Heart right ventricle (tissue), 16 donors: ENCODE data around the gene TH. TPM values are rescaled to one million over a fixed set of nuclear protein-coding genes. Genes with fewer than 3 reads are reported as not detected.

ENCODE experiments used
- ATAC-seq, 8 donors: fragments of 200-7000 bp; cut with Tn5 transposase; one replicate each; pipeline ENCODE4 v1.9.1; 2020; ENCODE audit warnings: mild to moderate bottlenecking in 8 of 8, moderate library complexity in 8 of 8, moderate number of reproducible peaks in 1 of 8
- DNase-seq, 2 donors: peaks; one replicate each; pipeline ENCODE4 v3.0.0-alpha.2; 2020
- H3K27ac ChIP-seq, 10 donors: fragments of 200-600 bp; sonication (generic) in 2 of 10; one replicate each; pipeline versions ENCODE4 v1.5.0 to v1.8.0; 2020 to 2022; ENCODE audit warnings: mild to moderate bottlenecking in 3 of 10
- H3K27me3 ChIP-seq, 7 donors: fragments of 200-600 bp; one replicate each; pipeline ENCODE4 v1.8.0; 2021 to 2022; ENCODE audit warnings: mild to moderate bottlenecking in 2 of 7
- H3K36me3 ChIP-seq, 9 donors: fragments of 200-600 bp; sonication (generic) in 1 of 9; one replicate each; pipeline versions ENCODE4 v1.5.0 to v1.8.0; 2020 to 2022; ENCODE audit warnings: mild to moderate bottlenecking in 2 of 9
- H3K4me1 ChIP-seq, 9 donors: fragments of 200-600 bp; sonication (generic) in 1 of 9; one replicate each; pipeline versions ENCODE4 v1.5.0 to v1.8.0; 2020 to 2022; ENCODE audit warnings: mild to moderate bottlenecking in 4 of 9
- H3K4me3 ChIP-seq, 10 donors: fragments of 200-600 bp; sonication (generic) in 2 of 10; one replicate each; pipeline versions ENCODE4 v1.5.0 to v1.8.0; 2020 to 2022; ENCODE audit warnings: mild to moderate bottlenecking in 7 of 10, moderate library complexity in 2 of 10
- H3K9me3 ChIP-seq, 11 donors: fragments of 200-600 bp in 10 of 11; sonication (generic) in 2 of 11; one replicate each; pipeline versions ENCODE4 v1.5.0 to v1.8.0; 2013 to 2022; ENCODE audit warnings: mild to moderate bottlenecking in 2 of 11, control low read depth in 1 of 11, moderate library complexity in 1 of 11
- CTCF ChIP-seq, 9 donors: fragments of 200-600 bp; sonication (generic) in 2 of 9; IDR thresholded peaks; one replicate each; pipeline versions ENCODE4 v1.5.0 to v1.8.0; 2021 to 2022; ENCODE audit warnings: antibody characterized with exemption in 9 of 9, mild to moderate bottlenecking in 5 of 9, moderate library complexity in 1 of 9
- WGBS, 2 donors: extraction: QIAGEN DNeasy Blood & Tissue Kit; methylation state at CpG; one replicate each; pipeline ENCODE4 v1.1.7; 2013; ENCODE audit warnings: inconsistent platforms in 1 of 2; 5-methylcytosine and 5-hydroxymethylcytosine counted together
- intact Hi-C, 10 donors: fragments of 100-400 bp; cut with DNase I; formaldehyde crosslinking; loops; one replicate each; pipeline versions ENCODE4 v1.11.1 to v1.14.2; 2022
- polyA plus RNA-seq, 2 donors: library from polyadenylated mRNA; stranded (reverse); fragments of 200-250 nt; gene quantifications; one replicate each; pipeline ENCODE4 v1.2.3, GENCODE V29; 2013
- total RNA-seq, 10 donors: library from RNA; stranded (reverse); fragmentation: NEBNext Ultra II Directional in 3 of 10; extraction: Animal tissue kit (Norgen Biotek cat#: 25700) in 3 of 10; gene quantifications; one replicate each; pipeline versions ENCODE4 v1.2.1 to v1.2.4, GENCODE V29; 2021 to 2023
- donor health status: Arrhythmogenic right ventricular cardiomyopathy.
- donor health status: ischemic (EF 13 %, LVEDD 7.1; RV severe dilation, severe dysfunction).
- donor health status: healthy with polysubstance abuse.
- donor health status: DM: no; HTN: yes; CAD: no.
- donor health status: DM: no; HTN: no; CAD: no.
- donor health status: ischemic (EF 25% LVEDD 6.9; RV normal size, moderate dysfunction).
- donor health status: ischemic (EF 25% LVEDD 5.7; RV mildly dilated, moderate dysfunction).
- donor health status: healthy.
- donor health status: DM: yes; HTN: yes; CAD: no.
- donor health status: Ischemic cardiomyopathy.
- donor health status: ischemic (EF 35%, LVEDD 5.7; RV mildly dilated, moderate dysfunction).
- donor health status: nonischemic (EF 11% LVEDD 7.7; RV severe dilation, severe dysfunction).
- donor health status: DM: yes; HTN: yes; CAD: no.
- donor health status: PGD.
- donor health status: ischemic (EF 29% LVEDD 5.4; RV normal size, mild dysfunction).
- donor health status: nonischemic (EF 23%, LVEDD 6.1; RV moderate dilation, normal function).

TH gene
- total and polyA plus RNA-seq, 12 donors = 0.14 to 0.15 TPM; not detected in 10

- Histone ChIP-seq H3K4me3 (no peak overlapping the region), H3K27ac (no peak overlapping the region), H3K4me1 (no peaks in the 10 kb centered on the region), H3K27me3 (peaks cover 0 to 2% (median 0%) of the 10 kb centered on the region in 7 donors), H3K36me3 (no peaks in the 10 kb centered on the region), H3K9me3 (no peaks in the 10 kb centered on the region)
- intact Hi-C loops = loop anchor here in 3 of 10 donors (10.0 kb wide), 2 partner anchors 323 to 693 kb away; no protein-coding TSS in a partner anchor
- no peak for DNase-seq
- no peak for ATAC-seq
- WGBS, 2 donors = 75% methylated on average over 29 of the region's 29 CpGs
- TF ChIP-seq CTCF (IDR thresholded peaks at IDR 0.05) = no peak
Measured at GRCh38 chr11:2202071-2202899, 30.7 kb upstream of the TH start.

- intact Hi-C loops = loop anchor here in 3 of 10 donors (10.0 kb wide), 2 partner anchors 323 to 693 kb away; no protein-coding TSS in a partner anchor
- no peaks in the 10 kb centered on the region for H3K4me1 ChIP-seq
- TF ChIP-seq CTCF (IDR thresholded peaks at IDR 0.05) = no peak
- WGBS, 2 donors = 71 to 74% methylated on average over 2 of the region's 2 CpGs
- ATAC-seq (no peak), DNase-seq (no peak)
- no peaks in the 10 kb centered on the region for H3K9me3 ChIP-seq
- no peak overlapping the region for H3K27ac ChIP-seq
- H3K36me3 ChIP-seq = no peaks in the 10 kb centered on the region
- H3K4me3 ChIP-seq = no peak overlapping the region
- no peaks in the 10 kb centered on the region for H3K27me3 ChIP-seq
Measured at GRCh38 chr11:2201542-2201941, 29.9 kb upstream of the TH start.

- no peak for ATAC-seq
- Histone ChIP-seq H3K4me1 (no peaks in the 10 kb centered on the region), H3K27me3 (peaks cover 0 to 4% (median 0%) of the 10 kb centered on the region in 7 donors), H3K36me3 (no peaks in the 10 kb centered on the region), H3K9me3 (no peaks in the 10 kb centered on the region), H3K27ac (no peak overlapping the region), H3K4me3 (no peak overlapping the region)
- DNase-seq = no peak
- no peak for TF ChIP-seq CTCF (IDR thresholded peaks at IDR 0.05)
- intact Hi-C loops = loop anchor here in 3 of 10 donors (10.0 kb wide), 2 partner anchors 324 to 694 kb away; no protein-coding TSS in a partner anchor
- WGBS, 2 donors = 87% methylated on average over 1 of the region's 1 CpG
Measured at GRCh38 chr11:2200957-2201519, 29.4 kb upstream of the TH start.

- no peak for TF ChIP-seq CTCF (IDR thresholded peaks at IDR 0.05)
- H3K27me3 ChIP-seq = peaks cover 0 to 7% (median 0%) of the 10 kb centered on the region in 7 donors
- ATAC-seq (no peak), DNase-seq (no peak)
- H3K27ac ChIP-seq = no peak overlapping the region
- H3K4me3 ChIP-seq = no peak overlapping the region
- no peaks in the 10 kb centered on the region for H3K9me3 ChIP-seq
- intact Hi-C loops = loop anchor here in 3 of 10 donors (10.0 kb wide), 2 partner anchors 324 to 694 kb away; no protein-coding TSS in a partner anchor
- H3K4me1 ChIP-seq = no peaks in the 10 kb centered on the region
- no peaks in the 10 kb centered on the region for H3K36me3 ChIP-seq
- 79 to 84% methylated on average over 11 of the region's 11 CpGs for WGBS, 2 donors
Measured at GRCh38 chr11:2200536-2200935, 28.9 kb upstream of the TH start.
